Measurements from ENCODE around the gene ABHD14A.

DNA sequence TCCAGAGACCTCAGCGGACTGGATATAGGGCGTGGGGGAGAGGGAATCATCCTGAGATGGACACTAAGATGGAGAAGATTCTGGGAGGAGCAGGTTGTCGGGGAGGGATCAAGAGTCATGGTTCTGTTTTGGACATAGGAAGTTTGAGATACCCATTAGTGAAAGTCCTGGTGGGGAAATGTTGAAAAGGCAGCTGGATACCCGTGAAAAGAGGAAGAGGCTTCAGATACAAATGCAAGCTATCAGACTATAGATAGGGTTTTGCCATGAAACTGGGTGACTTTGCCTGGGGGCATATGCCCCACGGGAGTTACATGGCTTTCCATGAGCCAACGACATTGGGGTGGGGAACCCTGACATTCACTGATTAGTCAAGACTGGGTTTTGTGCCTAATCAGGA, 20.8 kb upstream of the ABHD14A start:
- TF ChIP-seq GATA2 (IDR thresholded peaks at IDR 0.05; ENCODE audit: low read depth, low read length) (no peak), GATA3 (IDR thresholded peaks at IDR 0.05; ENCODE audit: low read depth, low read length) (no peak)
